B cell (primary cell): Measurements from ENCODE around the gene METTL4.

Experiments used
- CTCF ChIP-seq: fragments of 200-600 bp; IDR thresholded peaks from one replicate; pipeline ENCODE4 v1.8.0; 2022; ENCODE audit warnings: antibody characterized with exemption, mild to moderate bottlenecking
- EZH2 ChIP-seq: IDR thresholded peaks from 2 replicates; pipeline ENCODE4 v1.6.1; 2012; ENCODE audit warnings: borderline replicate concordance, low read depth, mild to moderate bottlenecking, moderate library complexity, low read length; ENCODE audit not compliant: insufficient read depth, poor library complexity, severe bottlenecking

- no peak for TF ChIP-seq EZH2
- peak; percentile 30 for TF ChIP-seq CTCF
Observed at GRCh38 chr18:2570772-2571199, 519 bp downstream of the METTL4 start.
